ENCODE data around the gene IGF2BP3.
A peak's percentile ranks its signal among the peaks of the same experiment; 100 is the strongest.

The IGF2BP3 gene

DNA sequence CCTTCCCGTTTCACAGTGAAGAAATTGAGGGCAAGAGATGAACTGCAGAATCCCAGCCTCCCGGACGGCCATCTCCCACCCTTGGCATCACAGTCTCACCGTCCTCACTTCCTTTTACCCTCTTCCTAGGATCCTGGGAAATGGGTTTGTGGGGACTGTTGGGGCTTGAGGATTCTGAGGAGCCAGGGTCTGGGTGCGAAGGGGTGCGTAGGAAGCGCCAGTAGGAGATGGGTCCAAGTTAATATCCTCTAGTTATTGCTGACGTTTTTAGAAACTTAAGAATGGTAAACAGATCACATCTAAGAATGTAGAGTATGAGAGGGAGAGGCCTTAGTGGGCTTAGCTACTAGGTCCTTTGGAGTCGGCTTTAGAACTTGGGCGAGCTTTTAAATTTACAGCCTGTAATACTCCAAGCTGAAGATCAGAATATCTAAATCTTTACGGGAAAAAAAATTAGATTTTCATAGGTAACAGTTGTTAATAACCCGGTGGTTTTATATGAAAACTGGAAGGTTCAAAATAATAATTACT, 170.5 kb downstream of the IGF2BP3 start:
- TF ChIP-seq, protein P1, sequence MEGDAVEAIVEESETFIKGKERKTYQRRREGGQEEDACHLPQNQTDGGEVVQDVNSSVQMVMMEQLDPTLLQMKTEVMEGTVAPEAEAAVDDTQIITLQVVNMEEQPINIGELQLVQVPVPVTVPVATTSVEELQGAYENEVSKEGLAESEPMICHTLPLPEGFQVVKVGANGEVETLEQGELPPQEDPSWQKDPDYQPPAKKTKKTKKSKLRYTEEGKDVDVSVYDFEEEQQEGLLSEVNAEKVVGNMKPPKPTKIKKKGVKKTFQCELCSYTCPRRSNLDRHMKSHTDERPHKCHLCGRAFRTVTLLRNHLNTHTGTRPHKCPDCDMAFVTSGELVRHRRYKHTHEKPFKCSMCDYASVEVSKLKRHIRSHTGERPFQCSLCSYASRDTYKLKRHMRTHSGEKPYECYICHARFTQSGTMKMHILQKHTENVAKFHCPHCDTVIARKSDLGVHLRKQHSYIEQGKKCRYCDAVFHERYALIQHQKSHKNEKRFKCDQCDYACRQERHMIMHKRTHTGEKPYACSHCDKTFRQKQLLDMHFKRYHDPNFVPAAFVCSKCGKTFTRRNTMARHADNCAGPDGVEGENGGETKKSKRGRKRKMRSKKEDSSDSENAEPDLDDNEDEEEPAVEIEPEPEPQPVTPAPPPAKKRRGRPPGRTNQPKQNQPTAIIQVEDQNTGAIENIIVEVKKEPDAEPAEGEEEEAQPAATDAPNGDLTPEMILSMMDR (IDR thresholded peaks at IDR 0.05; ENCODE audit: insufficient read depth, low read depth, low read length, missing control alignments): no peak
- DNase-seq (ENCODE audit: low read depth): no peak
- H3K4me3 ChIP-seq (ENCODE audit: low read depth, low read length): peak overlapping the region; percentile 92

DNA sequence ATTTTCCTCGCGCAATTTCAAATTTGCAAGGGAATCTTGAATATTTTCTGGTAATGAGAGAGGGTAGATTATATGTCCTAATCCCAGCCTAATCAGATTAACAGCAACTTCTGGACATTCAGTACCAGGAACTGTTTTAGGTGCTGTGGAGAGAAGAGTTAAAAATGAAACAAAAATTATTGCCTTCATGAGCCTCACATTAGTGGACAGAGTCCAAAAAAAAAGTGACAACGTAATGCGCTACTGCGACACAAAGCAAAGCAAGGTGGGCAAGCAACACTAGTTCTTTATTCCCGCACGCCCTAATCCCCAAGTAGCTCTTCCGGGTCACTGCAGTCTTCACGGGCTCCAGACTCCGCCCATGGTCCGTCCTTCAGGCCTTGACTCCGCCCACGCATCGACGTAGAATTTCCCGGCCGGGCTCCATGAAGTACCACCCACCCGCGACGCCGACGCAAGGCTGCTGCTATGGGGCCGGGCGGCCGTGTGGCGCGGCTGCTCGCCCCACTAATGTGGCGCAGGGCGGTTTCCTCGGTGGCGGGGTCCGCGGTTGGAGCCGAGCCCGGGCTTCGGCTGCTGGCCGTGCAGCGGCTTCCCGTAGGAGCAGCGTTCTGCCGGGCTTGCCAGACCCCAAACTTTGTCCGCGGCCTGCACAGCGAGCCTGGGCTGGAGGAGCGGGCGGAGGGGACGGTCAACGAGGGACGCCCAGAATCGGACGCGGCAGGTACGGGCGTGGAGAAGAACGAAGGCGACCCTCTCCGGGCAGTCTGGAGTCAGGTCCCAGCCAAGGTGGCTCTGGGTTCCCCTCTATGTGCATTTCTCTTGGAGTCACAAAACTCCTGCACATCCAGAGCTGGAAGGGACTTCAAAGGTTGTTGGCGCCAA, 171.2 kb downstream of the IGF2BP3 start, which contains the start of gene MALSU1:
MALSU1 (plus strand) TSS at position 455 of the 885 bp plus-strand sequence; CDS start at position 469, 14 bp downstream.
- peak within 1 kb of the TSS; percentile 92 for H3K4me3 ChIP-seq (ENCODE audit: low read depth, low read length)
- DNase-seq (ENCODE audit: low read depth): peak; percentile 99
- TF ChIP-seq, protein P1 (IDR thresholded peaks at IDR 0.05; ENCODE audit: insufficient read depth, low read depth, low read length, missing control alignments): no peak

DNA sequence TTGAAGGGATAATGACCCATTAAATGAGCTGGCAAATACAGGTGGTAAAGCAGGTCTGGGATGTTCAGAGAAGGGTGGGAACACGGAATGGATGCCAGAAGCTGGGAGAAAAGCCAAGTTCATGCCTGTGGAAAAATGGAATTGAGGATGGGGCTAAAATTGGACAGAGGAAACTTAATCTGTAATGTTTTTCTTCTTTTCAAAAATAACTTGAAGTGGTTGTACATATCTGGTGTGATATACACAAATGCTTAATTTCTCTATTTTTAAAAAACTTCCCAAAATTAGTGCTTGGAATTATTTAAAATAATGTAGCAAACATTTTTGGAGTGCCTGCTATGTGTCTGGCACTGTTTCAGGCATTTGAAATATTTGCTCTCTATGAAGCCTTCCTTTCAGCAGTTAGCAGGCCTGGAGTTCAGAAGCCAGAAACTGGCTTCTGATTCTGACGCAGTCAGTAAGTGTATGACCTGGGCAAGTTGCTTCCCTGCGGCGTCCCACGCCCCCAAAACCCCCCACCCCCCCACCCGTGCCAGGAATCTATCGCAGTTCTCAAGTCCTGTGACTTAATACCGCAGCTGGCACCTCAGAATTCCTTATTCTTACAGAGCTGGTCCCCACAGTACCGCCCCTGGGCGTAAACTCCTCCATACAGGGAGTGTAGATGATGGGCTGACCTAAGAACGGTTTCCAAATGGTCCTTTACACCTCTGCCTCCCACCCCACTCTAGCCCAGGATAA, 172.0 kb downstream of the IGF2BP3 start:
- TF ChIP-seq, protein P1 (IDR thresholded peaks at IDR 0.05; ENCODE audit: insufficient read depth, low read depth, low read length, missing control alignments): no peak
- no peak for DNase-seq (ENCODE audit: low read depth)
- peak overlapping the region; percentile 92 for H3K4me3 ChIP-seq (ENCODE audit: low read depth, low read length)

DNA sequence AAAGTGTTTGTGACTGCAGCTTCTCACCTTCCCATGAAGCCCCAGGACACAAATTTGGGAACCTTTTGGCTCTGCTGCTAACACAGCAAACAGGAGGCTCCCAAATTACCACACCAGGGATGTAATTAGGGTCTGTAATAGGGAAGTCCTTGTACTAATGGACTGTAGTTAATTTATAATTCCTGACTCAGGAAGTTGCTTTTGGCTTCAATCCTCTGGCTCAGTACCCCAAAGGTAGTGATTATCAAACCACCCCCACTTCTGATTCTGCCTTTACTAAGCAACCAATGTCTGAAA, 174.9 kb downstream of the IGF2BP3 start:
- DNase-seq (ENCODE audit: low read depth): no peak
- TF ChIP-seq, protein P1 (IDR thresholded peaks at IDR 0.05; ENCODE audit: insufficient read depth, low read depth, low read length, missing control alignments): no peak

DNA sequence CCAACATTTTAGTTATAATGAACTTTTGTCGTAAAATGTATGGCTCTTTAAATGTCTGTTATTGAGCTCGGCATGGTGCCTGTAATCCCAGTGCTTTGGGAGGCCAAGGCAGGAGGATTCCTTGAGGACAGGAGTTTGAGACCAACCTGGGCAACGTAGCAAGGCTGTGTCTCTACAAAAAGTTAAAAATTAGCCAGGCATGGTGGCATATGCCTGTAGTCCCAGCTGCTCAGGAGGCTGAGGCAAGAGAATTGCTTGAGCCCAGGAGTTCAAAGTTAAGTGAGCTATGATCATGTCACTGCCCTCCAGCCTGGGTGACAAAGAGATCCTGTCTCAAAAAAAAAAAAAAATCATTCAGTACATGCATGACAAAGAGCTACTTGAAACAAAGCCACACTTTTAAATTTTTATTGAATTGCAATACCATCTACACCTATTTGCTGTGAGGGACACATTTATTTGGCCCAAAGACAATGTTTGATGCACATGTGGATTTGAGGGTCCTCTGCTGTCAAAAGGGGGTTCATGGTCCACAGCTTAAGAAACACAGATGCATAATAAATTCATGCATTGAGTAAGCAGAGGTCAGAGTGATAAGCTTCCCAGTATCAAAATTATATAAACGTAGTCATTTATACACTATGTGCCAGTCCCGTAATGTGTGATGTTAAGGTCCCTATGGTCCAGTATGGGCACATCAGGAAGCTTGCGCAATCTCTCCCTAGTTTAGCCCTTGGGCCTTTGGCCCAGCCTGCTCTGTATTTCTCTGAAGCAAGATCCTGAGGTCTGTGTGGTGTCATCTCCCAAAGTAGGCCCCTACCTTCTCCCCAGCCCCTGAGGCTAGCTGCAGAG, 175.5 kb downstream of the IGF2BP3 start:
- no peak for DNase-seq (ENCODE audit: low read depth)
- TF ChIP-seq, protein P1 (IDR thresholded peaks at IDR 0.05; ENCODE audit: insufficient read depth, low read depth, low read length, missing control alignments): no peak
- H3K4me3 ChIP-seq (ENCODE audit: low read depth, low read length): no peak overlapping the region

More for the DNA sequence above, 174.9 kb downstream of the IGF2BP3 start:
- H3K4me3 ChIP-seq (ENCODE audit: low read depth, low read length): no peak overlapping the region

DNA sequence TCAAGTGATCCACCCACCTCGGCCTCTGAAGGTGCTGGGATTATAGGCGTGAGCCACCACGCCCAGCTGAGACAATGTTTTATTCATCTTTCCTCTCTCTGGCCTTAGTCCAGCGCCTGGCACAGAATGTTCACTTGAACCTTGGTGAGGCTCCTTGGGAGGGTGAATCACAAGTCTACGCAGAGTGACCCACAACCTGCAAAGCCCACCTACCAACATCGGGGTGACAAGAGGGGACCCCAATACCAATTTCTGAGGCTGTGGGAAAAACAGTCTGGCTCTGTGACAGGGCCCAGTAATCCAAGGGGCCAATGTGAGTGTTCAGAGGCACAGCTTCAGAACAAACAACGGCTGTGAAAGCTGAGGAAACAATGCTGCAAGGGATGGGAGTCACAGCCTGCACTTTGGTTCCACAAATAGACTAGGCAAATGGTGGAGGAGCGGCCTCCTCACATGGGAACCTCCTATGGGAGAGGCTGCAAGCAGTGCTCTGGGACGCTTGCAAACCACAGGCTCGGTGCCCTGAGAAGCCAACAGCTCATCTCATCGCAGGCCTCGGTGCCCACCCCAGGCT, 176.7 kb downstream of the IGF2BP3 start:
- TF ChIP-seq, protein P1 (IDR thresholded peaks at IDR 0.05; ENCODE audit: insufficient read depth, low read depth, low read length, missing control alignments): no peak
- H3K4me3 ChIP-seq (ENCODE audit: low read depth, low read length): no peak overlapping the region

More for the DNA sequence above, 176.7 kb downstream of the IGF2BP3 start:
- DNase-seq (ENCODE audit: low read depth): no peak

Data from GM12865 (cell line).